Measurements from ENCODE around the gene MS4A2.
"Not testable (repeated sequence)": the region's sequence is repeated elsewhere in the genome, so short reads cannot be mapped to it uniquely, and the experiment has no call there.

The MS4A2 gene

DNA sequence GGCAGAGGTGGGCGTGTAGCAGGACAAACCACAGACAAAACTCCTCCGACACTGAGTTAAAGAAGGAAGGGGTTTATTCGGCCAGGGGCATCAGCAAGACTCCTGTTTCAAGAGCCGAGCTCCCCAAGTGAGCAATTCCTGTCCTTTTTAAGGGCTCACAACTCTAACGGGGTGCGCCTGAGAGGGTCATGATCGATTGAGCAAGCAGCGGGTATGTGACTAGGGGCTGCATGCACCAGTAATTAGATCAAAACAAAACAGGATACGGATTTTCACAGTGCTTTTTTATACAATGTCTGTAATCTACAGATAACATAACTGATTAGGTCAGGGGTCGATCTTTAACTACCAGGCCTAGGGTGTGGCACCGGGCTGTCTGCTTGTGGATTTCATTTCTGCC lies 12.9 kb downstream of the MS4A2 start:
- DNase-seq, result not testable (repeated sequence)

- DNase-seq, result not testable (repeated sequence)
Observed at GRCh38 chr11:60104471-60105115, 16.1 kb downstream of the MS4A2 start.

- not testable (repeated sequence) for DNase-seq
Observed at GRCh38 chr11:60108631-60109030, 20.2 kb downstream of the MS4A2 start.

- no peak for DNase-seq
Observed at GRCh38 chr11:60111793-60112192, 23.3 kb downstream of the MS4A2 start.

DNA sequence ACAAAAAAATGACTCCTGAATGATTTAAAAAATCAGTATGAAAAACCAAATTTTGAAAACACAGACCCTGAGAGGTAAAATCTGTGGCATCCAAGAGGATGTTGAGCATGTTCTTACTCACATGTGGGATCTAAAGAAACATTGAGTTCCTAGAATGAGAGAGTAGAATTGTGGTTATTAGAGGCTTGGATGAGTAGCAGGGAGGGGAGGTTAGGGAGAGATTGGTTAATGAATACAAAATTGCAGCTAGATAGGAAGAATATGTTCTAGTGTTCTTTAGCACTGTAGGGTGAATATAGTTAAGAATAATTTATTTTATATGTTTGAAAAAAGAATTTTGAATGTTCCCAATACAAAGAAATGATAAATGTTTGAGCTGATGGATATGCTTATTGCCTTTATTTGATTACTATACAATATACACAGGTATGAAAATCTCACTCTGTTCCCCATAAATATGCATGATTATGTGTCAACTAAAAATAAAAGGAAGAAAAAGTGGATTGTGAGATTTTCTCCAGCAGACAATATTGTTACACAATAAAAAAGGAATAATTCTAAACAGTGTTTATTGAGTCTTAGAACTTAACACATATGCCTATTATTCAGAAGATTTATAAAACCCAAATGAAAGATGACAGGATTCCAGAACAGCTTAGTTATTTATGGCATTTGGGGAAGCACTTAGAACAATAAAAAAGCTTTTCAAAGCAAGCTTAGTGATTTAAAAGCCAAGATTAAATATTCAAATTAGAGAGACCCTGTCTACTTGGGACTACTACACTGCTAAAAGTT lies 28.7 kb downstream of the MS4A2 start:
- no peak for DNase-seq

- DNase-seq, result no peak
Observed at GRCh38 chr11:60118338-60118737, 29.9 kb downstream of the MS4A2 start.

DNA sequence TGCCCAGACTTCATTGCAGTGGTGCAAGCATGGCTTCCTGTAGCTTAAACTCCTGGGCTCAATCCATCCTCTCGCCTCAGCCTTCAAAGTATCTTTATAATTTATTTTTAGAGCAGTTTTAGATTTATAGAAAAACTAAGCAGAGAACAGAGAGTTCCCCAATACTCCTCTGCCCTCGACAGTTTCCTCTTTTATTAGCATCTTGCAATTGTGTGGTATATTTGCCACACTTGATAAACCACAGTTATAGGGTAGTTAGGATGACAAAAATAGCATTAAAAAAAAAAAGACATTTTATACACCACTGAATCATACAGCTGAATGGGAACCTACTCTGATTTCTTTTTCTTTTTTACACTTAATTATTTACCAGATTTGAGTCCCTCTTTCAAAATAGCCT lies 31.2 kb downstream of the MS4A2 start:
- no peak for DNase-seq

GRCh38 chr11:60121264-60121663 lies 32.8 kb downstream of the MS4A2 start:
- no peak for DNase-seq

- no peak for DNase-seq
Observed at GRCh38 chr11:60122414-60123036, 34.1 kb downstream of the MS4A2 start.

DNA sequence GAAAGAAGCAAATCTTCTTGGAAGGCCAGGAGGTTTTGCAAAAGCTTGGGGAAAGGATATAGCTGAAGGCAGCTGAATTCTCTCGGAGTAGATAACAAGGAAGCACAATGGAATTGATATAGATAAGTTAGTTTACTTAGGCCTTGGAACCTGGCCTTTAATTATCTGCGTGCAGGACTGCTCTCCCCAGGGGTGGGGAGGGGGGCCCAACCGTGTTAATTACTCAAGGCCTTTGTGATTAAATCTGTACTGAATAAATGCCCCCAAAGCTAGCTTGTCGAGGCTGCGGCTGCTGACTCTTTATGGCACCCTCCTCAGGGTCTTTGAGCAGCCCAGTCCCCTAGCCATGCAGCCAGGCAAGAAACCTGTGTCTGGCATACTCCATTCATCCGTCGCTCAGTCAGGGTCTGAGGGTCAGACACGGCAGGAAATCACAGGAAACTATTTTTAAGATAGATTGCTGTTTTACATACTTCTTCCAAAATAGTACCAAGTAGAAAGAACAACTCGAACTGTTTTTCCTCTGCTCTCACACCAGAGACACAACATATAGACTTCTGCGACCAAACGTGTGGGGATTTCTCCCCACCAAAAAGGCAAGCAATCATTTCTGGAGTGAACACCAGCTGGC lies 36.5 kb downstream of the MS4A2 start:
- DNase-seq, result no peak

GRCh38 chr11:60125956-60126585 lies 37.6 kb downstream of the MS4A2 start:
- no peak for DNase-seq

- DNase-seq, result no peak
Observed at GRCh38 chr11:60127311-60127811, 38.9 kb downstream of the MS4A2 start.

DNA sequence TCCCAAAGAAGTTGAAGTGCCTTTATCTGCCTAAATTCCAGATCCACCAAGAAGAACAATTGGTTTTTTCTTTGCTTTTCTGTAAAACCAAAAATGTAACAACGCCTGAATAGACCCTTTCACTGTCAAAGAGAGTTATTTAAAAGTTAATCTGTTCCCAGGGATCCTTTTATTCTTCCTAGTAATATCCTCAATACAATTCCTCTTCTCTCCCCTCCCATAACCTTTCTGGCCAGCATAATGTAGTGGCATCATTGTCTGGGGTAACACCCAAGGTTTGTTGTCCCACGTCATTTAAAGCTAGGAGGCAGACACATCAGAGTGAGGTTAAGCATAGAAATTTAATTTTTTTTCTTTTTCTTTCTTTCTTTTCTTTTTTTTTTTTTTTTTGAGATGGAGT lies 39.9 kb downstream of the MS4A2 start:
- no peak for DNase-seq

DNA sequence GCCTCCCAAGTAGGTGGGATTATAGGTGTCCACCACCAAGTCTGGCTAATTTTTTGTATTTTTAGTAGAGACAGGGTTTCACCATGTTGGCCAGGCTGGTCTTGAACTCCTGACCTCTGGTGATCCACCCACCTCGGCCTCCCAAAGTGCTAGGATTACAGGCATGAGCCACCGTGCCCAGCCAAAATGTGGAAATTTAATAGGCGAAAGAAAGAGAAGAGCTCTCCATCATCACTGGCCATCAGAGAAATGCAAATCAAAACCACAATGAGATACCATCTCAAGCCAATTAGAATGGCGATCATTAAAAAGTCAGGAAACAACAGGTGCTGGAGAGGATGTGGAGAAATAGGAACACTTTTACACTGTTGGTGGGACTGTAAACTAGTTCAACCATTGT lies 40.4 kb downstream of the MS4A2 start:
- DNase-seq, result not testable (repeated sequence)

DNA sequence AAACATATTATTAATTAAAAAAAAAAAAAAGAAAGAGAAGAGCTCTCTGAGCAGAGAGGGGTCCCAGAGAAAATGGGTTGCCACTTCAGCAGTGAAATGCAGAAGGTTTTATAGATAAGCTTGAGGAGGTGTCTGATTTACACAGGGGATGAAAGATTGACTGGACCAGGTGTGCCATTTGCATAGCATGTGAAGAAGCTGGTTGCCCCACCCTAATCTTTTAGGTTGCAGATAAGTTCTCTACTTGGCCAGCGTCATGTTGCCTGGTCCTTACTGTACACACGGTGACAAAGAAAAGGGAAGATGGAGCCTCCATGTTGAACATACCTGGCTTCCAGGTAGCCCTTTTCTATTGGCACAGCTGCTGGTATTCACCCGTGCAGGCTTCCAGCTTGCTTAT lies 41.4 kb downstream of the MS4A2 start:
- no peak for DNase-seq

GRCh38 chr11:60130496-60130895 lies 42.0 kb downstream of the MS4A2 start:
- DNase-seq, result no peak

DNA sequence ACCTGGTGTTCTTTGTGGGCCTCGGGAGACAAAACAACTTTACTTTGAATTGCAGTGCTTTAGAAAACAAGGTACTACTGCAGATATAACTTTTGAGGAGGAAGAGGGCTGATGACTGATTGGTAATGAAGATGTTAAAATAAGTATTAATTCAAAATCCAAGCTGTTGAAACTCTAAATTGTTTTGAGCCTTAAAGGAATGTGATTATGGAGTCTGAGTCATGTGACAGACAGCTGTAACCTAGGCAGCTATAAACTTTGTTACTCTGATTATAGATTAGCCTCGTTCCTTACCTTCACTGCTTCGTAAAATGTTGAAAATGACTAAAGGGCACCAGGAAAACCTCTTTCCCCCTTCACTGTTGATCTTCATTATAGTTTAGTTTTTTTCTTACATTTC lies 43.4 kb downstream of the MS4A2 start:
- DNase-seq, result no peak

DNA sequence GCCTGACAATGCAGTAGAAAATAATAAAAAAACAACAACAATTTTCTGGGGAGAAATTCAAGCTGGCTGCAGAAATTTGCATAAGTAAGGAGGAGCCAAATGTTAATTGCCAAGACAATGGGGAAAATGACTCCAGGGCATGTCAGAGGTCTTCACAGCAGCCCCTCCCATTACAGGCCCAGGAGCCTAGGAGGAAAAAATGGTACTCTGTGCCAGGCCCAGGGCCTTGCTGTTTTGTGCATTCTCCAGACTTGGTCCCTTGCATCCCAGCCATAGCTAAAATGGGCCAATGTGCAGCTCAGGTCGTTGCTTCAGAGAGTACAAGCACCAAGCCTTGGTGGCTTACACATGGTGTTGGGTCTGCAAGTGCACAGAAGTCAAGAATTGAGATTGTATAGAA lies 45.5 kb downstream of the MS4A2 start:
- DNase-seq, result no peak

DNA sequence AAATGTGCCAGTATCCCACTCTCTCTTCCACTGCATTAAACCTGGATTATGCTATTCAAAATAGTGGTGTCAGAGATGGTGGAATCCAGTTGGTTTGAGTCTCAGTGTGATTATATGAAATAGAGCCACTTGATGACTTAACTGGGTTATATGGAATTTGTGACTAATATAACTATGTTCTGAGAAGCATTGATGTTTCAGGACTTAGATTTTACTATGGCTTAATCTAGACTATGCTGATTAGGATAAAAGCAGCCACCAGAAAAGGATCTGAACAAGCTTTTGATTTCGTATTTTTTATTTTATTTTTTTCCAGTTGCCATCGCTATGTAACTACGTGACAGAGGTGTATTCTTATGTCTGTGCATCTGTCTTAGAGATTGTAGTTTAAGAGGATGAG lies 55.3 kb downstream of the MS4A2 start:
- no peak for DNase-seq

- DNase-seq, result no peak
Observed at GRCh38 chr11:60145677-60146076, 57.2 kb downstream of the MS4A2 start.
